Common myeloid progenitor, CD34-positive (primary cell): ENCODE measurements around the gene MPRIP.

Experiments used
- CTCF ChIA-PET: fragments of 350-600 bp; sonication (Branson Sonifier 250); formaldehyde crosslinking; loops from one replicate; lab custom pipeline; 2021; ENCODE audit warnings: antibody characterized with exemption; lab: Charles Lee
- POLR2A ChIA-PET: fragments of 350-600 bp; sonication (Branson Sonifier 250); formaldehyde crosslinking; loops from one replicate; lab custom pipeline; 2021; ENCODE audit warnings: antibody characterized with exemption; lab: Charles Lee
- DNase-seq, 3 donors: peaks; one replicate each; pipeline versions ENCODE4 v3.0.0 to v3.0.0-alpha.2; 2013
- H3K27ac ChIP-seq, 2 experiments: 1 replicate in 1 of 2; 2 replicates in 1 of 2; pipeline ENCODE4 v1.7.0; 2013; ENCODE audit warnings: inconsistent platforms in 2 of 2, low read length in 2 of 2, mild to moderate bottlenecking in 2 of 2, low read depth in 1 of 2, moderate library complexity in 1 of 2; ENCODE audit not compliant: severe bottlenecking in 2 of 2, insufficient read depth in 1 of 2, poor library complexity in 1 of 2
- H3K27me3 ChIP-seq, 5 experiments: replicated peaks in 2 of 5; 1 replicate in 3 of 5; 2 replicates in 2 of 5; pipeline versions ENCODE4 v1.6.1 to v1.7.0; 2013; ENCODE audit warnings: low read length in 4 of 5, mild to moderate bottlenecking in 2 of 5, moderate library complexity in 2 of 5, inconsistent platforms in 1 of 5; ENCODE audit not compliant: insufficient read depth in 5 of 5, control insufficient read depth in 4 of 5
- H3K36me3 ChIP-seq, 4 experiments: 1 replicate in 2 of 4; 2 replicates in 2 of 4; pipeline versions ENCODE4 v1.6.1 to v1.7.0; 2013; ENCODE audit warnings: low read length in 3 of 4, control low read depth in 1 of 4, mild to moderate bottlenecking in 1 of 4; ENCODE audit not compliant: control insufficient read depth in 4 of 4, insufficient read depth in 4 of 4
- H3K4me1 ChIP-seq, 4 experiments: 1 replicate in 3 of 4; 2 replicates in 1 of 4; pipeline versions ENCODE4 v1.6.1 to v1.7.1; 2013; ENCODE audit warnings: low read length in 3 of 4, mild to moderate bottlenecking in 3 of 4, control low read depth in 1 of 4, inconsistent platforms in 1 of 4, moderate library complexity in 1 of 4; ENCODE audit not compliant: control insufficient read depth in 4 of 4, insufficient read depth in 4 of 4; ENCODE audit errors: control extremely low read depth in 1 of 4
- H3K4me3 ChIP-seq, 7 experiments: 1 replicate in 4 of 7; 2 replicates in 3 of 7; pipeline versions ENCODE4 v1.5.1 to v1.7.0; 2013; ENCODE audit warnings: mild to moderate bottlenecking in 7 of 7, low read length in 6 of 7, moderate library complexity in 6 of 7, inconsistent platforms in 2 of 7, low read depth in 2 of 7, control low read depth in 1 of 7; ENCODE audit not compliant: insufficient read depth in 4 of 7, control insufficient read depth in 1 of 7; ENCODE audit errors: extremely low read depth in 1 of 7
- H3K9me3 ChIP-seq, 5 experiments: 1 replicate in 4 of 5; 2 replicates in 1 of 5; pipeline versions ENCODE4 v1.6.1 to v1.7.1; 2013; ENCODE audit warnings: low read length in 4 of 5, mild to moderate bottlenecking in 2 of 5, inconsistent platforms in 1 of 5, low read depth in 1 of 5, moderate library complexity in 1 of 5; ENCODE audit not compliant: control insufficient read depth in 4 of 5, insufficient read depth in 2 of 5; ENCODE audit errors: control extremely low read depth in 1 of 5
- WGBS: methylation state at CpG from one replicate; pipeline ENCODE4 v1.1.5; 2013; ENCODE audit not compliant: insufficient coverage; 5-methylcytosine and 5-hydroxymethylcytosine counted together

Gene MPRIP

GRCh38 chr17:17225901-17226300, 183.6 kb downstream of the MPRIP start:
- POLR2A ChIA-PET: no interaction called here
- H3K36me3 ChIP-seq: peaks cover 14 to 91% (median 79%) of the 10 kb centered on the region in 4 experiments
- H3K9me3 ChIP-seq: no peaks in the 10 kb centered on the region
- CTCF ChIA-PET: no interaction called here
- no peak overlapping the region for H3K4me3 ChIP-seq
- DNase-seq: no peak
- no peak overlapping the region for H3K27ac ChIP-seq
- no peaks in the 10 kb centered on the region for H3K4me1 ChIP-seq
- 98% methylated on average over 6 of the region's 10 CpGs for WGBS
- H3K27me3 ChIP-seq: no peaks in the 10 kb centered on the region

- no peak for DNase-seq
Measured at GRCh38 chr17:17226451-17227265, 184.4 kb downstream of the MPRIP start.

GRCh38 chr17:17227608-17228520, 185.6 kb downstream of the MPRIP start:
- no peaks in the 10 kb centered on the region for H3K4me1 ChIP-seq
- POLR2A ChIA-PET: no interaction called here
- CTCF ChIA-PET: no interaction called here
- H3K27me3 ChIP-seq: no peaks in the 10 kb centered on the region
- DNase-seq: no peak
- 97% methylated on average over 22 of the region's 25 CpGs for WGBS
- peaks cover 14 to 91% (median 80%) of the 10 kb centered on the region in 4 experiments for H3K36me3 ChIP-seq
- no peaks in the 10 kb centered on the region for H3K9me3 ChIP-seq
- no peak overlapping the region for H3K27ac ChIP-seq
- H3K4me3 ChIP-seq: no peak overlapping the region

More at GRCh38 chr17:17226451-17227265, 184.4 kb downstream of the MPRIP start:
- ChIA-PET CTCF (no interaction called here), POLR2A (no interaction called here)
- H3K27ac ChIP-seq: no peak overlapping the region
- H3K4me3 ChIP-seq: no peak overlapping the region
- H3K4me1 ChIP-seq: no peaks in the 10 kb centered on the region
- H3K27me3 ChIP-seq: no peaks in the 10 kb centered on the region
- 98% methylated on average over 15 of the region's 16 CpGs for WGBS
- H3K36me3 ChIP-seq: peaks cover 14 to 91% (median 78%) of the 10 kb centered on the region in 4 experiments
- no peaks in the 10 kb centered on the region for H3K9me3 ChIP-seq

- POLR2A ChIA-PET: no interaction called here
- Histone ChIP-seq H3K27me3 (no peaks in the 10 kb centered on the region), H3K9me3 (no peaks in the 10 kb centered on the region), H3K4me1 (no peaks in the 10 kb centered on the region), H3K27ac (no peak overlapping the region), H3K36me3 (peaks cover 14 to 86% (median 75%) of the 10 kb centered on the region in 4 experiments), H3K4me3 (no peak overlapping the region)
- 97% methylated on average over 17 of the region's 17 CpGs for WGBS
- no peak for DNase-seq
- CTCF ChIA-PET: no interaction called here
Measured at GRCh38 chr17:17228521-17229279, 186.4 kb downstream of the MPRIP start.

GRCh38 chr17:17229416-17230384, 187.4 kb downstream of the MPRIP start:
- Histone ChIP-seq H3K27ac (no peak overlapping the region), H3K4me1 (no peaks in the 10 kb centered on the region), H3K4me3 (no peak overlapping the region), H3K9me3 (no peaks in the 10 kb centered on the region), H3K27me3 (no peaks in the 10 kb centered on the region), H3K36me3 (peaks cover 14 to 77% (median 66%) of the 10 kb centered on the region in 4 experiments)
- ChIA-PET CTCF (no interaction called here), POLR2A (no interaction called here)
- 99% methylated on average over 19 of the region's 26 CpGs for WGBS
- DNase-seq: no peak

- 98% methylated on average over 13 of the region's 16 CpGs for WGBS
- Histone ChIP-seq H3K4me1 (peaks cover 11 to 15% (median 14%) of the 10 kb centered on the region in 4 experiments), H3K36me3 (peaks cover 9 to 56% (median 48%) of the 10 kb centered on the region in 4 experiments), H3K9me3 (no peaks in the 10 kb centered on the region), H3K27ac (no peak overlapping the region), H3K4me3 (no peak overlapping the region), H3K27me3 (no peaks in the 10 kb centered on the region)
- ChIA-PET CTCF (no interaction called here), POLR2A (no interaction called here)
- DNase-seq: no peak
Measured at GRCh38 chr17:17231621-17232302, 189.5 kb downstream of the MPRIP start.
